Activated T-helper 9 cell treated with anti-CD3 and anti-CD28 coated beads, Interleukin-2, amount 50 U/mL, for 16 hours (primary cell): ENCODE data around the gene KRTAP6-2.

Experiments
- DNase-seq: peaks from one replicate; pipeline ENCODE4 v3.0.0-alpha.2; 2020; ENCODE audit warnings: low read depth

The KRTAP6-2 gene

GRCh38 chr21:30598802-30599201, at the start of gene KRTAP6-2:
TSS of gene KRTAP6-2 (minus strand) at chr21:30598902. CDS start at chr21:30598874, 28 bp downstream.
- no peak for DNase-seq

GRCh38 chr21:30646904-30647414, 48.3 kb upstream of the KRTAP6-2 start:
- no peak for DNase-seq

- DNase-seq, result no peak
These were observed 43.9 kb upstream of the KRTAP6-2 start, which contains the start of gene KRTAP20-3 for GRCh38 chr21:30642564-30642963. TSS of gene KRTAP20-3 (plus strand) at chr21:30642864.

- DNase-seq, result no peak
These were observed 40.0 kb upstream of the KRTAP6-2 start for GRCh38 chr21:30638686-30639085.

- DNase-seq, result no peak
These were observed 36.2 kb upstream of the KRTAP6-2 start, which contains the start of gene KRTAP20-2 for GRCh38 chr21:30634906-30635305. TSS of gene KRTAP20-2 (plus strand) at chr21:30635206. CDS start at chr21:30635264, 58 bp downstream.

GRCh38 chr21:30629200-30629599, 30.5 kb upstream of the KRTAP6-2 start:
- no peak for DNase-seq

- no peak for DNase-seq
These were observed 29.4 kb upstream of the KRTAP6-2 start for GRCh38 chr21:30628109-30628508.

- DNase-seq, result no peak
These were observed 26.9 kb upstream of the KRTAP6-2 start for GRCh38 chr21:30625449-30626165.

GRCh38 chr21:30623362-30623761, 24.7 kb upstream of the KRTAP6-2 start:
- no peak for DNase-seq

GRCh38 chr21:30620522-30620921, 21.8 kb upstream of the KRTAP6-2 start, which contains the start of gene KRTAP20-4:
TSS of gene KRTAP20-4 (plus strand) at chr21:30620627.
- no peak for DNase-seq

- DNase-seq, result no peak
These were observed 21.4 kb upstream of the KRTAP6-2 start for GRCh38 chr21:30620080-30620479.

GRCh38 chr21:30616125-30616524, 17.4 kb upstream of the KRTAP6-2 start, which contains the start of gene KRTAP20-1:
TSS of gene KRTAP20-1 (plus strand) at chr21:30616425. CDS start at chr21:30616455, 30 bp downstream.
- DNase-seq, result no peak

- DNase-seq, result no peak
These were observed 16.5 kb upstream of the KRTAP6-2 start for GRCh38 chr21:30615199-30615598.

- DNase-seq, result no peak
These were observed 15.1 kb upstream of the KRTAP6-2 start, which contains the start of gene KRTAP6-1 for GRCh38 chr21:30613836-30614235. TSS of gene KRTAP6-1 (minus strand) at chr21:30613930. CDS start at chr21:30613904, 26 bp downstream.

- DNase-seq, result no peak
These were observed 13.4 kb upstream of the KRTAP6-2 start for GRCh38 chr21:30612132-30612531.

- no peak for DNase-seq
These were observed 7.3 kb upstream of the KRTAP6-2 start for GRCh38 chr21:30605968-30606367.

GRCh38 chr21:30600787-30601186, 2.1 kb upstream of the KRTAP6-2 start, which contains the start of gene KRTAP22-1:
TSS of gene KRTAP22-1 (plus strand) at chr21:30601087.
- no peak for DNase-seq

GRCh38 chr21:30592140-30592539, 6.6 kb downstream of the KRTAP6-2 start, which contains the start of gene KRTAP6-3:
TSS of gene KRTAP6-3 (plus strand) at chr21:30592440. CDS start at chr21:30592446, 6 bp downstream.
- no peak for DNase-seq

GRCh38 chr21:30590297-30590696, 8.4 kb downstream of the KRTAP6-2 start, which contains the start of gene KRTAP22-2:
TSS of gene KRTAP22-2 (minus strand) at chr21:30590397.
- DNase-seq, result no peak

- DNase-seq, result no peak
These were observed 15.8 kb downstream of the KRTAP6-2 start for GRCh38 chr21:30582870-30583269.

- no peak for DNase-seq
These were observed 18.6 kb downstream of the KRTAP6-2 start for GRCh38 chr21:30580132-30580531.

- no peak for DNase-seq
These were observed 19.4 kb downstream of the KRTAP6-2 start for GRCh38 chr21:30579346-30579745.

GRCh38 chr21:30577766-30578165, 20.9 kb downstream of the KRTAP6-2 start:
- no peak for DNase-seq
